GM23248 (cell line): Measurements from ENCODE around the gene HS3ST1. TPM values are rescaled to one million over a fixed set of nuclear protein-coding genes. Genes with fewer than 3 reads are reported as not detected.

ENCODE experiments used
- DNase-seq: peaks from one replicate; pipeline ENCODE4 v3.0.0-alpha.2; 2015
- H2AFZ ChIP-seq: fragments of 200-600 bp; sonication (generic); 2 replicates; pipeline ENCODE4 v1.6.1; 2016; ENCODE audit warnings: antibody characterized with exemption
- H3F3A ChIP-seq: fragments of 200-600 bp; sonication (generic); 2 replicates; pipeline ENCODE4 v1.6.1; 2016; ENCODE audit warnings: mild to moderate bottlenecking, antibody characterized with exemption, mixed run types; ENCODE audit not compliant: insufficient read depth
- H3K27ac ChIP-seq: fragments of 200-600 bp; sonication (generic); 2 replicates; pipeline ENCODE4 v1.5.1; 2016; ENCODE audit warnings: mild to moderate bottlenecking
- H3K27me3 ChIP-seq: fragments of 200-600 bp; sonication (generic); replicated peaks from 2 replicates; pipeline ENCODE4 v1.6.1; 2016; ENCODE audit warnings: mild to moderate bottlenecking; ENCODE audit not compliant: insufficient read depth
- H3K36me3 ChIP-seq: fragments of 200-600 bp; sonication (generic); 2 replicates; pipeline ENCODE4 v1.6.1; 2016; ENCODE audit warnings: low read depth, mild to moderate bottlenecking
- H3K4me1 ChIP-seq: fragments of 200-600 bp; sonication (generic); 2 replicates; pipeline ENCODE4 v1.6.1; 2016; ENCODE audit warnings: mild to moderate bottlenecking; ENCODE audit not compliant: insufficient read depth
- H3K4me2 ChIP-seq: fragments of 200-600 bp; sonication (generic); one replicate; pipeline ENCODE4 v1.6.1; 2016; ENCODE audit warnings: mild to moderate bottlenecking; ENCODE audit not compliant: unreplicated experiment
- H3K4me3 ChIP-seq: fragments of 200-600 bp; sonication (generic); 2 replicates; pipeline ENCODE4 v1.5.1; 2016; ENCODE audit warnings: mild to moderate bottlenecking
- H3K79me2 ChIP-seq: fragments of 200-600 bp; sonication (generic); 2 replicates; pipeline ENCODE4 v1.6.1; 2016; ENCODE audit warnings: mild to moderate bottlenecking; ENCODE audit not compliant: insufficient read depth
- H3K9ac ChIP-seq: fragments of 200-600 bp; sonication (generic); 2 replicates; pipeline ENCODE4 v1.6.1; 2016; ENCODE audit warnings: mild to moderate bottlenecking
- H3K9me2 ChIP-seq: fragments of 200-600 bp; sonication (generic); 2 replicates; pipeline ENCODE4 v1.6.1; 2016; ENCODE audit warnings: mixed run types, mild to moderate bottlenecking, moderate library complexity; ENCODE audit not compliant: insufficient read depth
- H3K9me3 ChIP-seq: fragments of 200-600 bp; sonication (generic); one replicate; pipeline ENCODE4 v1.6.1; 2017; ENCODE audit warnings: low read depth
- H4K20me1 ChIP-seq: fragments of 200-600 bp; sonication (generic); 2 replicates; pipeline ENCODE4 v1.6.0; 2016; ENCODE audit not compliant: insufficient read depth
- EZH2 ChIP-seq: fragments of 200-600 bp; sonication (generic); IDR thresholded peaks from 2 replicates; pipeline ENCODE4 v1.6.1; 2018; ENCODE audit warnings: antibody characterized with exemption, mild to moderate bottlenecking; ENCODE audit not compliant: insufficient read depth, poor library complexity, severe bottlenecking
- EZH2phosphoT487 ChIP-seq: fragments of 200-600 bp; sonication (generic); IDR thresholded peaks from 2 replicates; pipeline ENCODE4 v1.6.1; 2018; ENCODE audit warnings: antibody characterized with exemption, moderate library complexity, mild to moderate bottlenecking, low read depth; ENCODE audit not compliant: insufficient read depth
- WGBS, 2 experiments: methylation state at CpG; one replicate each; pipeline ENCODE4 v1.1.6; 2015 to 2017; ENCODE audit warnings: low lambda C conversion rate in 2 of 2, low coverage in 1 of 2; ENCODE audit errors: missing lambda C conversion rate in 2 of 2; 5-methylcytosine and 5-hydroxymethylcytosine counted together
- in situ Hi-C: fragments of 300-500 bp; cut with MboI; formaldehyde crosslinking; loops from 2 replicates; pipeline ENCODE4 v1.15.0; 2020
- polyA plus RNA-seq: library from polyadenylated mRNA; unstranded; fragments of >200 nt; fragmentation: Nextera tagmentation; extraction: Ambion mirVana; gene quantifications from 2 replicates; pipeline ENCODE4 v1.2.1, GENCODE V29; 2016
- total RNA-seq: library from RNA; depleted of rRNA; stranded (reverse); fragments of >200 nt; shearing (Covaris generic); gene quantifications from 2 replicates; pipeline ENCODE4 v1.2.3, GENCODE V29; 2014

HS3ST1 gene
- total and polyA plus RNA-seq, 2 experiments from 2014 or later = not detected

DNA sequence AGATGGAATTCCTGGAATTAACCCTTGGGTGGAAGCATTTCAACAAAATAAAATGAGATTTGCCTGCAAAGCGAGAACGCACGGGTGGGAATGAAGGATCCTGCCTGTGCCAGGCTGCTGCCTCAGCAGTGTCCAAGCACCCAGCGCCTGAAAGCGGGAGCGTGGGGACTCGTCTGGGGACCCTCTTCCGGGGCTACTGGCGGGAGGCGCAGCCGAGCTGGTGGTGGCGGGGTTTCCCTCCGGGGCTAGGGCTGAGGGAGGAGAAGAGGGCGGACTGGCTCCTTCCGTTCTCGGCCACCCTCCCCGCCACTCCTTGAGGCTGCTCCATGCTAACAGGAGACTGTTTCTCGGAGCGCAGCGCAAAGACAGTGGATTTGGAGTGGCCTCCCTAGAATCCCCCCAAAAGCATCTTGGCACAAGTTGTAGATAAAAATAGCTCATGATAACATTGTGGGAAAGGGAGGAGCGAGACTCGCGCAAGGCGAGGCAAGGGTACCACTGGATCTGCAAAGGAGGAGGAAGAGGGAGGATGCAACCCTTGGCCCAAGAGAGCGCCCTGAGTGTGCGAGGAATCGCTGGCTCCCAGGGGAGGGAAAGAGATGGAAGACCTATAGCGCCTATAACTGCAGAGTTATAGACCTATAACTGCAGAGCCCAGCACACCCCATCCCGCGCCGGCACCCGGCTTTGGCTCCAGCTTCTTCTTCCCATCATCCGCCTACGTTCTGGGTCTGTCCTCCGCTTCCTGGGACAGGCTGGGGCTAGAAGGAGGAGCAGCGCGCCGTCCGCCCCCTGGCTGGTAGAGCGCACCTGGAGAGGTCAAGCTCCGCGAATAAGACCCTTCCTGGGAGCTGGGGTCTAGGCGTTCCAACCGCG is 1.3 kb downstream of the HS3ST1 start:
- TF ChIP-seq EZH2phosphoT487 = no peak
- no peak for TF ChIP-seq EZH2
- Histone ChIP-seq H3K9ac (no peak overlapping the region), H3K9me3 (no peaks in the 10 kb centered on the region), H3K27ac (no peak overlapping the region), H2AFZ (no peak overlapping the region), H3F3A (no peaks in the 10 kb centered on the region), H3K36me3 (no peaks in the 10 kb centered on the region), H3K27me3 (peaks cover 8% of the 10 kb centered on the region; the same call in 1 of the 2 replicates), H3K79me2 (no peaks in the 10 kb centered on the region), H4K20me1 (no peaks in the 10 kb centered on the region), H3K4me2 (no peak overlapping the region), H3K4me3 (no peak overlapping the region), H3K9me2 (no peaks in the 10 kb centered on the region), H3K4me1 (no peaks in the 10 kb centered on the region)
- no peak for DNase-seq
- in situ Hi-C loops = loop anchor here (25.0 kb wide), 1 partner anchor 865 kb away; no protein-coding TSS in a partner anchor
- WGBS, 2 experiments = 3 to 7% methylated on average over 44 to 45 of the region's 45 CpGs

DNA sequence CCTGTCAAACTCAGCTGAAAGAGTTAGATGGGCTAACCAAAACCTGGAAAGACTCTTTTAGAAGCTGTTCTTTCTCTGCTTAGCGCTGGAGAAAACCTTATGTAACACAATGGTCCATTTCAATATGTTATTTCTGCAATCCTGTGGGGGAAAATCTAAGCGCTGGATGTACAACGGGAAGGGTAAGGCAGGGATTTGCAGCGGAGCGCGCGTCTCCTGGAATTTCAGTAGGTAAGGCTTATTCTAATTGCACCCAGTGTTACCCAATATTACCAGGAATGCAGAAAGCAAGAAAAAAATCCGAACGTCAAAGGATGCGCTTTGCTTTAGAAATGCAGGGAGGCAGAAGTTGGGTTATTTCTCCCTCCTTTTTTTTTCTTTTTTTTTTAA is 2.0 kb downstream of the HS3ST1 start:
- no peak for DNase-seq
- H3K4me2 ChIP-seq = no peak overlapping the region
- H3K4me3 ChIP-seq = no peak overlapping the region
- H3K9ac ChIP-seq = no peak overlapping the region
- in situ Hi-C loops = loop anchor here (25.0 kb wide), 1 partner anchor 864 kb away; no protein-coding TSS in a partner anchor
- H3K27me3 ChIP-seq = peaks cover 8% of the 10 kb centered on the region; the same call in 1 of the 2 replicates
- no peaks in the 10 kb centered on the region for H3K36me3 ChIP-seq
- no peaks in the 10 kb centered on the region for H3K9me3 ChIP-seq
- no peak overlapping the region for H2AFZ ChIP-seq
- 8% methylated on average over 10 of the region's 10 CpGs for WGBS, 2 experiments
- H3K9me2 ChIP-seq = no peaks in the 10 kb centered on the region
- TF ChIP-seq EZH2 (no peak), EZH2phosphoT487 (no peak)
- H4K20me1 ChIP-seq = no peaks in the 10 kb centered on the region
- H3K4me1 ChIP-seq = no peaks in the 10 kb centered on the region
- no peak overlapping the region for H3K27ac ChIP-seq
- H3F3A ChIP-seq = no peaks in the 10 kb centered on the region
- no peaks in the 10 kb centered on the region for H3K79me2 ChIP-seq

DNA sequence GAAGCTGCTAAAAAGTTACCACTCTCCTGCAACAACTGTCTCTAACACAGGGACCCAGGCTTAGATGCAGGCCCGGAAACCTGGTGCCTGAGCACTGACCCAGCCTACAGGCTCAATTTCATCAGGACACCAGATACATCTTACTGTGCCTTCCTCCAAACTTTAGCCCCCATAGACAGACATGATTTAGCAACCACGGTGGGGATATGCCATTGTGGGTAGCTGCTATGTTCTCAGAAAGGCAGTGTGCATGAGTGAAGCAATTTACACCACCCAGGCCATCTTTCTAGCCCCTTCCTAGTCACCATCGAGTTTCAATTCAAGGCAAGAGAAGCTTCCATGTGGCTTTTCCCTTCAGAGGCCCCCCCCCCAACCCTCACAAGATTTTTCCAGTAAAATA is 2.7 kb downstream of the HS3ST1 start:
- Histone ChIP-seq H3K4me2 (no peak overlapping the region), H3K36me3 (no peaks in the 10 kb centered on the region), H3K9me2 (no peaks in the 10 kb centered on the region), H3K9ac (no peak overlapping the region), H3K9me3 (no peaks in the 10 kb centered on the region), H3K27me3 (peaks cover 8% of the 10 kb centered on the region; the same call in 1 of the 2 replicates), H3K4me1 (no peaks in the 10 kb centered on the region), H3K27ac (no peak overlapping the region), H3K79me2 (no peaks in the 10 kb centered on the region), H4K20me1 (no peaks in the 10 kb centered on the region), H3F3A (no peaks in the 10 kb centered on the region), H2AFZ (no peak overlapping the region), H3K4me3 (no peak overlapping the region)
- TF ChIP-seq EZH2phosphoT487 = no peak
- TF ChIP-seq EZH2 = no peak
- 24 to 36% methylated on average over 3 of the region's 3 CpGs for WGBS, 2 experiments
- in situ Hi-C loops = loop anchor here (25.0 kb wide), 1 partner anchor 864 kb away; no protein-coding TSS in a partner anchor
- no peak for DNase-seq

DNA sequence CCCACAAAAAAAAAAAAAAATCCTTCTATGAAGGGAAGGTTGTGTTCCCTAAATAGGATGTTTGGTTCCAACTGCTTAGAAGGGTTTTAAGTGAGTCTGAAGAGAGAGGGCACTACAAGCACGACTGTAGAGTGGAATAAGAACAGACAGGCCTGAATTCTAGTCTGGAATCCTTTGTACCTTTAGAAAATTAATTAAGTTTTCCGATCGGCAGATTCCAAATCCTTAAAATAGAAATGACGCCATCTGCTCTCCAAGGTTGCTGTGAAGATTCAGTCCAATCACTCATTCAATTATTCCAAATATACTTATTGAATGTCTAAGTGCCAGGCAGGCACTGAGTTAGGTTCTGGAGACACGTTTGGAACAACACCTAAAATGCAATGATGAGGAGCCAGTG is 3.8 kb downstream of the HS3ST1 start:
- H3K9me2 ChIP-seq = no peaks in the 10 kb centered on the region
- WGBS, 2 experiments = 48 to 51% methylated on average over 5 of the region's 5 CpGs
- H2AFZ ChIP-seq = no peak overlapping the region
- H3F3A ChIP-seq = no peaks in the 10 kb centered on the region
- H3K79me2 ChIP-seq = no peaks in the 10 kb centered on the region
- no peak overlapping the region for H3K4me3 ChIP-seq
- no peaks in the 10 kb centered on the region for H3K4me1 ChIP-seq
- in situ Hi-C loops = loop anchor here (25.0 kb wide), 1 partner anchor 863 kb away; no protein-coding TSS in a partner anchor
- peaks cover 3% of the 10 kb centered on the region; the same call in 1 of the 2 replicates for H3K27me3 ChIP-seq
- no peaks in the 10 kb centered on the region for H3K36me3 ChIP-seq
- no peaks in the 10 kb centered on the region for H4K20me1 ChIP-seq
- TF ChIP-seq EZH2 (no peak), EZH2phosphoT487 (no peak)
- H3K9me3 ChIP-seq = no peaks in the 10 kb centered on the region
- no peak overlapping the region for H3K9ac ChIP-seq
- no peak overlapping the region for H3K27ac ChIP-seq
- no peak overlapping the region for H3K4me2 ChIP-seq
- DNase-seq = no peak
